A673 (cell line): ENCODE data around the gene CLDN8. TPM values are rescaled to one million over a fixed set of nuclear protein-coding genes. Genes with fewer than 3 reads are reported as not detected.
A peak's percentile ranks its signal among the peaks of the same experiment; 100 is the strongest.

Source experiments
- BruUV-seq: library from RNA; stranded (reverse); fragments of 400-500 nt; replicated peaks from 2 replicates; lab custom pipeline; 2021; lab: Mats Ljungman, UMichigan
- CTCF ChIA-PET: fragments of 300-600 bp; sonication (Branson Sonifier 250); formaldehyde crosslinking; loops from one replicate; lab custom pipeline; 2022; ENCODE audit warnings: antibody characterized with exemption; lab: Charles Lee
- POLR2A ChIA-PET: fragments of 300-600 bp; sonication (Branson Sonifier 250); formaldehyde crosslinking; loops from one replicate; lab custom pipeline; 2022; ENCODE audit warnings: antibody characterized with exemption; ENCODE audit not compliant: low non-redundant PET; lab: Charles Lee
- DNase-seq: peaks from one replicate; pipeline ENCODE4 v3.0.0-alpha.2; 2015; ENCODE audit warnings: low spot score
- H3K27ac ChIP-seq: fragments of 200-600 bp; sonication (generic); 2 replicates; pipeline ENCODE4 v1.5.1; 2016; ENCODE audit warnings: mixed run types, low read depth, mild to moderate bottlenecking, mixed read lengths, antibody characterized with exemption, low read length; ENCODE audit not compliant: poor library complexity, severe bottlenecking
- H3K27me3 ChIP-seq: fragments of 200-600 bp; sonication (generic); replicated peaks from 2 replicates; pipeline ENCODE4 v1.6.1; 2017; ENCODE audit warnings: mixed run types, low read depth, mild to moderate bottlenecking, mixed read lengths, antibody characterized with exemption, low read length; ENCODE audit not compliant: insufficient read depth, poor library complexity
- H3K36me3 ChIP-seq: fragments of 200-600 bp; sonication (generic); 2 replicates; pipeline ENCODE4 v1.6.1; 2016; ENCODE audit warnings: mixed run types, mild to moderate bottlenecking, mixed read lengths, antibody characterized with exemption, low read length; ENCODE audit not compliant: insufficient read depth, poor library complexity, severe bottlenecking
- H3K4me1 ChIP-seq: fragments of 200-600 bp; sonication (generic); 2 replicates; pipeline ENCODE4 v1.6.1; 2017; ENCODE audit warnings: mixed run types, mild to moderate bottlenecking, mixed read lengths, antibody characterized with exemption, low read length; ENCODE audit not compliant: insufficient read depth, poor library complexity, severe bottlenecking
- H3K4me3 ChIP-seq: fragments of 200-600 bp; sonication (generic); 2 replicates; pipeline ENCODE4 v1.5.1; 2016; ENCODE audit warnings: low read depth, mixed run types, mild to moderate bottlenecking, mixed read lengths, low read length; ENCODE audit not compliant: poor library complexity, severe bottlenecking
- H3K9me3 ChIP-seq: fragments of 200-600 bp; sonication (generic); 2 replicates; pipeline ENCODE4 v1.6.1; 2016; ENCODE audit warnings: mixed run types, low read depth, mild to moderate bottlenecking, mixed read lengths, antibody characterized with exemption, low read length; ENCODE audit not compliant: poor library complexity, severe bottlenecking
- CTCF ChIP-seq: fragments of 300-800, 200-600 bp; sonication (generic); conservative IDR thresholded peaks from 2 replicates; pipeline ENCODE4 v1.5.1; 2017; ENCODE audit warnings: low read depth, mild to moderate bottlenecking, antibody characterized with exemption, low read length, moderate library complexity, mixed read lengths
- EZH2 ChIP-seq: fragments of 200-600 bp; sonication (generic); IDR thresholded peaks from 2 replicates; pipeline ENCODE4 v1.6.1; 2017; ENCODE audit warnings: borderline replicate concordance, low read depth, mild to moderate bottlenecking, mixed read lengths, antibody characterized with exemption, low read length; ENCODE audit not compliant: poor library complexity, severe bottlenecking
- intact Hi-C: fragments of 100-400 bp; cut with micrococcal nuclease; formaldehyde crosslinking; loops from one replicate; pipeline ENCODE4 v1.10.0; 2022; ENCODE audit not compliant: unreplicated experiment
- total RNA-seq: library from RNA; stranded (reverse); gene quantifications from 2 replicates; pipeline ENCODE4 v1.2.3, GENCODE V29; 2021

CLDN8 gene
- total RNA-seq, 1 experiment from 2014 or later: not detected

GRCh38 chr21:30227633-30228404 is 11.9 kb upstream of the CLDN8 start:
- no peaks in the 10 kb centered on the region for H3K36me3 ChIP-seq
- intact Hi-C loops: no loop called here
- peak; percentile 13 for DNase-seq
- no peak overlapping the region for H3K4me3 ChIP-seq
- no peaks in the 10 kb centered on the region for H3K27me3 ChIP-seq
- no peak overlapping the region for H3K27ac ChIP-seq
- ChIA-PET CTCF (interaction anchor here (0.7 kb wide), 1 partner anchor 19 kb away, joined by 5 read pairs; no protein-coding TSS in a partner anchor), POLR2A (no interaction called here)
- TF ChIP-seq CTCF (no peak), EZH2 (no peak)
- no peaks in the 10 kb centered on the region for H3K4me1 ChIP-seq
- H3K9me3 ChIP-seq: no peaks in the 10 kb centered on the region
- BruUV-seq: no TSS peak

GRCh38 chr21:30227128-30227527 is 11.2 kb upstream of the CLDN8 start:
- BruUV-seq: no TSS peak
- POLR2A ChIA-PET: no interaction called here
- Histone ChIP-seq H3K36me3 (no peaks in the 10 kb centered on the region), H3K4me3 (no peak overlapping the region), H3K9me3 (no peaks in the 10 kb centered on the region), H3K27me3 (no peaks in the 10 kb centered on the region), H3K27ac (no peak overlapping the region), H3K4me1 (no peaks in the 10 kb centered on the region)
- TF ChIP-seq EZH2 (no peak), CTCF (no peak)
- CTCF ChIA-PET: no interaction called here
- intact Hi-C loops: no loop called here
- no peak for DNase-seq

- intact Hi-C loops: no loop called here
- TF ChIP-seq CTCF: no peak
- TF ChIP-seq EZH2: no peak
- ChIA-PET POLR2A (no interaction called here), CTCF (no interaction called here)
- no peaks in the 10 kb centered on the region for H3K4me1 ChIP-seq
- no peaks in the 10 kb centered on the region for H3K36me3 ChIP-seq
- no peak overlapping the region for H3K4me3 ChIP-seq
- no TSS peak for BruUV-seq
- no peaks in the 10 kb centered on the region for H3K9me3 ChIP-seq
- no peak overlapping the region for H3K27ac ChIP-seq
- no peaks in the 10 kb centered on the region for H3K27me3 ChIP-seq
- no peak for DNase-seq
These were observed 7.7 kb upstream of the CLDN8 start for GRCh38 chr21:30223596-30223995.
